HEK293 (cell line): Measurements from ENCODE around the gene ANGPTL2.

ENCODE experiments used
- CTCF ChIA-PET: fragments of 350-600 bp; formaldehyde crosslinking; extraction: SDS; loops from one replicate; lab custom pipeline; 2021; ENCODE audit warnings: antibody characterized with exemption; lab: Yijun Ruan, JAX
- POLR2A ChIA-PET: fragments of 300-600 bp; formaldehyde crosslinking; extraction: SDS; loops from one replicate; lab custom pipeline; 2020; ENCODE audit warnings: antibody characterized with exemption, inconsistent platforms; lab: Yijun Ruan, JAX
- H3K27ac ChIP-seq: fragments of 200-500 bp; sonication (Bioruptor generic); 2 replicates; pipeline ENCODE4 v1.5.1; 2014; ENCODE audit warnings: low read depth, low read length, control low read depth, inconsistent platforms; ENCODE audit errors: extremely low read depth
- H3K36me3 ChIP-seq, 2 experiments: fragments of 200-500 bp in 1 of 2; sonication (Bioruptor generic) in 1 of 2; 1 replicate in 1 of 2; 2 replicates in 1 of 2; pipeline ENCODE4 v1.5.1; 2014 to 2017; ENCODE audit warnings: inconsistent platforms in 2 of 2, low read length in 2 of 2; ENCODE audit not compliant: control insufficient read depth in 2 of 2, insufficient read depth in 1 of 2
- H3K4me1 ChIP-seq: fragments of 200-500 bp; sonication (Bioruptor generic); 2 replicates; pipeline ENCODE4 v1.5.1; 2014; ENCODE audit warnings: mild to moderate bottlenecking, low read length, inconsistent platforms; ENCODE audit not compliant: control insufficient read depth, insufficient read depth
- H3K4me3 ChIP-seq: 2 replicates; pipeline ENCODE4 v1.5.1; 2011; ENCODE audit warnings: low read depth, mild to moderate bottlenecking, control low read depth, low read length, moderate library complexity
- H3K9me3 ChIP-seq: fragments of 200-500 bp; sonication (Bioruptor generic); 2 replicates; pipeline ENCODE4 v1.5.1; 2014; ENCODE audit warnings: low read depth, low read length, inconsistent platforms; ENCODE audit not compliant: control insufficient read depth, insufficient read depth
- CTCF ChIP-seq: fragments of 450-650 bp; formaldehyde crosslinking; IDR thresholded peaks from 2 replicates; pipeline ENCODE4 v1.5.1; 2016; ENCODE audit warnings: missing biosample characterization, missing genetic modification characterization
- EGR2 ChIP-seq: fragments of 450-650 bp; formaldehyde crosslinking; IDR thresholded peaks from 2 replicates; pipeline ENCODE4 v1.5.1; 2016; ENCODE audit warnings: low read depth, missing biosample characterization, missing genetic modification characterization
- GFI1B ChIP-seq: fragments of 450-650 bp; formaldehyde crosslinking; IDR thresholded peaks from 2 replicates; pipeline ENCODE4 v1.5.1; 2016; ENCODE audit warnings: missing biosample characterization, missing genetic modification characterization
- HOXA7 ChIP-seq: sonication (generic); formaldehyde crosslinking; IDR thresholded peaks from 2 replicates; pipeline ENCODE4 v1.8.1; 2022; ENCODE audit warnings: missing genetic modification reagents, borderline replicate concordance
- OVOL3 ChIP-seq: fragments of 450-650 bp; formaldehyde crosslinking; IDR thresholded peaks from 2 replicates; pipeline ENCODE4 v1.5.1; 2016; ENCODE audit warnings: missing biosample characterization, missing genetic modification characterization
- PRDM1 ChIP-seq: fragments of 450-650 bp; formaldehyde crosslinking; IDR thresholded peaks from 2 replicates; pipeline ENCODE4; 2016; ENCODE audit warnings: missing biosample characterization, missing genetic modification characterization
- REPIN1 ChIP-seq: fragments of 450-650 bp; formaldehyde crosslinking; IDR thresholded peaks from 2 replicates; pipeline ENCODE4 v1.5.1; 2017; ENCODE audit warnings: missing biosample characterization, missing genetic modification characterization, low read depth
- SALL2 ChIP-seq: fragments of 450-650 bp; formaldehyde crosslinking; IDR thresholded peaks from 2 replicates; pipeline ENCODE4 v1.5.0; 2017; ENCODE audit warnings: missing biosample characterization, mild to moderate bottlenecking, missing genetic modification characterization, borderline replicate concordance
- YY1 ChIP-seq: fragments of 450-650 bp; formaldehyde crosslinking; IDR thresholded peaks from 2 replicates; pipeline ENCODE4 v1.5.1; 2018; ENCODE audit warnings: missing biosample characterization, missing genetic modification characterization
- ZBTB10 ChIP-seq: fragments of 450-650 bp; formaldehyde crosslinking; IDR thresholded peaks from 2 replicates; pipeline ENCODE4 v1.5.1; 2016; ENCODE audit warnings: missing biosample characterization, missing genetic modification characterization
- ZBTB20 ChIP-seq: fragments of 450-650 bp; formaldehyde crosslinking; IDR thresholded peaks from 2 replicates; pipeline ENCODE4 v1.5.1; 2016; ENCODE audit warnings: missing biosample characterization, missing genetic modification characterization
- ZFHX2 ChIP-seq: fragments of 450-650 bp; formaldehyde crosslinking; conservative IDR thresholded peaks from 2 replicates; pipeline ENCODE4 v1.5.1; 2016; ENCODE audit warnings: missing biosample characterization, missing genetic modification characterization
- ZFP3 ChIP-seq: fragments of 450-650 bp; formaldehyde crosslinking; IDR thresholded peaks from 2 replicates; pipeline ENCODE4 v1.5.1; 2016; ENCODE audit warnings: low read depth, missing biosample characterization, missing genetic modification characterization
- ZFP41 ChIP-seq: fragments of 450-650 bp; formaldehyde crosslinking; IDR thresholded peaks from 2 replicates; pipeline ENCODE4 v1.5.1; 2016; ENCODE audit warnings: missing biosample characterization, missing genetic modification characterization, borderline replicate concordance
- ZIC2 ChIP-seq: fragments of 450-650 bp; formaldehyde crosslinking; IDR thresholded peaks from 2 replicates; pipeline ENCODE4 v1.5.1; 2016; ENCODE audit warnings: missing biosample characterization, missing genetic modification characterization
- ZNF157 ChIP-seq: fragments of 450-650 bp; formaldehyde crosslinking; IDR thresholded peaks from 2 replicates; pipeline ENCODE4 v1.5.1; 2016; ENCODE audit warnings: missing biosample characterization, missing genetic modification characterization
- ZNF2 ChIP-seq: fragments of 450-650 bp; formaldehyde crosslinking; IDR thresholded peaks from 2 replicates; pipeline ENCODE4 v1.5.1; 2016; ENCODE audit warnings: missing biosample characterization, missing genetic modification characterization
- ZNF211 ChIP-seq: fragments of 450-650 bp; formaldehyde crosslinking; IDR thresholded peaks from 2 replicates; pipeline ENCODE4 v1.5.1; 2016; ENCODE audit warnings: low read depth, missing biosample characterization, missing genetic modification characterization
- ZNF366 ChIP-seq: fragments of 450-650 bp; formaldehyde crosslinking; conservative IDR thresholded peaks from 2 replicates; pipeline ENCODE4 v1.5.1; 2016; ENCODE audit warnings: missing biosample characterization, missing genetic modification characterization
- ZNF433 ChIP-seq: fragments of 450-650 bp; formaldehyde crosslinking; IDR thresholded peaks from 2 replicates; pipeline ENCODE4 v1.5.1; 2016; ENCODE audit warnings: missing biosample characterization, missing genetic modification characterization, low read depth
- ZNF510 ChIP-seq: fragments of 450-650 bp; formaldehyde crosslinking; IDR thresholded peaks from 2 replicates; pipeline ENCODE4 v1.5.1; 2018; ENCODE audit warnings: mild to moderate bottlenecking, missing genetic modification characterization, missing biosample characterization; ENCODE audit not compliant: insufficient replicate concordance
- ZNF555 ChIP-seq: fragments of 450-650 bp; formaldehyde crosslinking; conservative IDR thresholded peaks from 2 replicates; pipeline ENCODE4 v1.5.1; 2017; ENCODE audit warnings: missing biosample characterization, mild to moderate bottlenecking, missing genetic modification characterization, inconsistent platforms
- ZNF610 ChIP-seq: fragments of 450-650 bp; formaldehyde crosslinking; IDR thresholded peaks from 2 replicates; pipeline ENCODE4 v1.5.1; 2016; ENCODE audit warnings: missing biosample characterization, missing genetic modification characterization, borderline replicate concordance
- ZNF747 ChIP-seq: fragments of 450-650 bp; formaldehyde crosslinking; IDR thresholded peaks from 2 replicates; pipeline ENCODE4 v1.5.1; 2016; ENCODE audit warnings: missing biosample characterization, missing genetic modification characterization
- ZNF768 ChIP-seq: fragments of 450-650 bp; formaldehyde crosslinking; IDR thresholded peaks from 2 replicates; pipeline ENCODE4 v1.5.1; 2018; ENCODE audit warnings: missing biosample characterization, mild to moderate bottlenecking, missing genetic modification characterization
- ZNF830 ChIP-seq: fragments of 450-650 bp; IDR thresholded peaks from 2 replicates; pipeline ENCODE4 v1.5.0; 2018; ENCODE audit warnings: missing biosample characterization, missing genetic modification characterization, low read depth, mild to moderate bottlenecking, moderate library complexity
- ZXDB ChIP-seq: fragments of 450-650 bp; formaldehyde crosslinking; IDR thresholded peaks from 2 replicates; pipeline ENCODE4 v1.5.1; 2016; ENCODE audit warnings: missing biosample characterization, missing genetic modification characterization
- TF ChIP-seq, protein P1 (sequence below): fragments of 450-650 bp; formaldehyde crosslinking; IDR thresholded peaks from 2 replicates; pipeline ENCODE4 v1.5.1; 2016; ENCODE audit warnings: missing biosample characterization, missing genetic modification characterization
- TF ChIP-seq, protein P2 (sequence below): fragments of 450-650 bp; formaldehyde crosslinking; IDR thresholded peaks from 2 replicates; pipeline ENCODE4 v1.5.1; 2016; ENCODE audit warnings: missing biosample characterization, missing genetic modification characterization

Gene ANGPTL2

DNA sequence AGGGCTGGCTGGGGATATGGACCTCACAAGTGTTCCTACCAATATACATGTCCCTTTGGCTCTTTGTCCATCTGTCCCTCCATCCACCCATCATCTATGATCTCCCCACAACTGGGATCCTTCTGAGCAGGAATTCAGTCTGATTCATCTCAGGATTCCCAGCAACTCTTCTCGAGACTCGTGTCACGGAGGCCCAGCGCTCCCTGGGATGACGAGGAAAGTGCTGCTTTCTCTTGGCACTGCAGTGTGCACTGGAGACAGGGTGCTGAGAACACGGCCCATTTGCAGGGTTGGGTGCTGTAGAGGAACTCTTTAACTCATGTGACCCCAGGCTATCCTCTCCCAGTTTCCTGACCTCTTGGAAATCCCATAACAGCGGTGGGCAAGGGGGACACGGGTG is 72.9 kb downstream of the ANGPTL2 start (continued):
- TF ChIP-seq YY1 (tag by site-specific recombination) = no peak
- TF ChIP-seq CTCF (tag by site-specific recombination) = no peak
- no peak for TF ChIP-seq EGR2 (tag by site-specific recombination)
- no peak for TF ChIP-seq HOXA7
- TF ChIP-seq, protein P1, sequence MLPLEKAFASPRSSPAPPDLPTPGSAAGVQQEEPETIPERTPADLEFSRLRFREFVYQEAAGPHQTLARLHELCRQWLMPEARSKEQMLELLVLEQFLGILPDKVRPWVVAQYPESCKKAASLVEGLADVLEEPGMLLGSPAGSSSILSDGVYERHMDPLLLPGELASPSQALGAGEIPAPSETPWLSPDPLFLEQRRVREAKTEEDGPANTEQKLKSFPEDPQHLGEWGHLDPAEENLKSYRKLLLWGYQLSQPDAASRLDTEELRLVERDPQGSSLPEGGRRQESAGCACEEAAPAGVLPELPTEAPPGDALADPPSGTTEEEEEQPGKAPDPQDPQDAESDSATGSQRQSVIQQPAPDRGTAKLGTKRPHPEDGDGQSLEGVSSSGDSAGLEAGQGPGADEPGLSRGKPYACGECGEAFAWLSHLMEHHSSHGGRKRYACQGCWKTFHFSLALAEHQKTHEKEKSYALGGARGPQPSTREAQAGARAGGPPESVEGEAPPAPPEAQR = no peak

GRCh38 chr9:127049044-127049443 is 73.4 kb downstream of the ANGPTL2 start:
- TF ChIP-seq ZBTB20 (tag by site-specific recombination) (no peak), ZFP41 (tag by site-specific recombination) (no peak), ZNF610 (no peak), ZNF366 (tag by site-specific recombination) (no peak), ZNF157 (tag by site-specific recombination) (no peak), SALL2 (tag by site-specific recombination) (no peak), GFI1B (tag by site-specific recombination) (no peak), ZNF433 (tag by site-specific recombination) (no peak), YY1 (tag by site-specific recombination) (no peak)
- TF ChIP-seq, protein P2, sequence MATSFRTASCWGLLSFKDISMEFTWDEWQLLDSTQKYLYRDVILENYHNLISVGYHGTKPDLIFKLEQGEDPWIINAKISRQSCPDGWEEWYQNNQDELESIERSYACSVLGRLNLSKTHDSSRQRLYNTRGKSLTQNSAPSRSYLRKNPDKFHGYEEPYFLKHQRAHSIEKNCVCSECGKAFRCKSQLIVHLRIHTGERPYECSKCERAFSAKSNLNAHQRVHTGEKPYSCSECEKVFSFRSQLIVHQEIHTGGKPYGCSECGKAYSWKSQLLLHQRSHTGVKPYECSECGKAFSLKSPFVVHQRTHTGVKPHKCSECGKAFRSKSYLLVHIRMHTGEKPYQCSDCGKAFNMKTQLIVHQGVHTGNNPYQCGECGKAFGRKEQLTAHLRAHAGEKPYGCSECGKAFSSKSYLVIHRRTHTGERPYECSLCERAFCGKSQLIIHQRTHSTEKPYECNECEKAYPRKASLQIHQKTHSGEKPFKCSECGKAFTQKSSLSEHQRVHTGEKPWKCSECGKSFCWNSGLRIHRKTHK (tag by site-specific recombination) = no peak
- Histone ChIP-seq H3K9me3 (no peaks in the 10 kb centered on the region), H3K36me3 (no peaks in the 10 kb centered on the region), H3K4me3 (no peak overlapping the region), H3K4me1 (no peaks in the 10 kb centered on the region), H3K27ac (no peak overlapping the region)
- CTCF ChIA-PET = no interaction called here
- POLR2A ChIA-PET = no interaction called here

DNA sequence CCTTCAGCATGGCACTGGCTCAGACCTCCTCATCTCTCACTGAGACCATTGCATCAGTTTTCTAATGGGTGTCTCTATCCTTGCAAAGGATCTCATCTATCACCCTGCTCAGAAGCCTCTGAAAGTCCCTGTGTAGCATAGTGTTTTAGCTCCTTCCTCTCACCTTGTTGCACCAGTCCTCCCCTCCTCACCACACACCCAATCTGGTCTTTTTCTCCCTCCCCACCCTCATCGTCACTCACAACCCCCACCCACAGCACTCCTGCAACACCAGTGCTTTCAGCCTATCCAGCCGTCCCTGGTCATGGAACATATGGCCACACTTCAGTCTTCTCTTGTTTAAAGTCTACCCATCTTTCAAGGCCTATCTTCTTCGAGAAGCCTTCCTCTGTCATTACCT is 74.5 kb downstream of the ANGPTL2 start:
- Histone ChIP-seq H3K4me1 (no peaks in the 10 kb centered on the region), H3K36me3 (no peaks in the 10 kb centered on the region), H3K4me3 (no peak overlapping the region), H3K9me3 (no peaks in the 10 kb centered on the region), H3K27ac (no peak overlapping the region)
- CTCF ChIA-PET = no interaction called here
- POLR2A ChIA-PET = no interaction called here
- no peak for TF ChIP-seq REPIN1 (tag by site-specific recombination)
- no peak for TF ChIP-seq ZBTB10 (tag by site-specific recombination)
- no peak for TF ChIP-seq ZNF555
- TF ChIP-seq ZFHX2 (tag by site-specific recombination) = no peak
- TF ChIP-seq PRDM1 (tag by site-specific recombination) = no peak
- TF ChIP-seq ZNF510 (tag by site-specific recombination) = no peak
- no peak for TF ChIP-seq ZFP3 (tag by site-specific recombination)
- no peak for TF ChIP-seq ZNF211 (tag by site-specific recombination)
- TF ChIP-seq OVOL3 (tag by site-specific recombination) = no peak
- no peak for TF ChIP-seq ZNF2 (tag by site-specific recombination)
- no peak for TF ChIP-seq ZNF747 (tag by site-specific recombination)
- TF ChIP-seq ZNF768 (tag by site-specific recombination) = no peak
- no peak for TF ChIP-seq ZNF830 (tag by site-specific recombination)
- TF ChIP-seq ZIC2 (tag by site-specific recombination) = no peak
- TF ChIP-seq ZXDB (tag by site-specific recombination) = no peak
